GM12878 (cell line): ENCODE results near the gene BCL2. TPM values are rescaled to one million over a fixed set of nuclear protein-coding genes. Genes with fewer than 3 reads are reported as not detected.

ENCODE experiments used
- ATAC-seq: fragments of 200-7000 bp; cut with Tn5 transposase; 3 replicates; pipeline ENCODE4 v1.9.1; 2020; ENCODE audit warnings: mild to moderate bottlenecking, moderate library complexity
- BruUV-seq: library from RNA; stranded (reverse); fragments of 400-500 nt; replicated peaks from 2 replicates; lab custom pipeline; 2021; lab: Mats Ljungman, UMichigan
- CTCF ChIA-PET: fragments of 300-600 bp; sonication (Branson Sonifier 250); formaldehyde crosslinking; extraction: SDS; loops from one replicate; lab custom pipeline; 2021; ENCODE audit warnings: inconsistent platforms; lab: Yijun Ruan, JAX
- POLR2A ChIA-PET: fragments of 350-600 bp; formaldehyde crosslinking; extraction: SDS; loops from one replicate; lab custom pipeline; 2021; ENCODE audit warnings: inconsistent platforms; lab: Charles Lee
- RAD21 ChIA-PET: fragments of 300-600 bp; sonication (Branson Sonifier 250); formaldehyde crosslinking; loops from one replicate; lab custom pipeline; 2023; ENCODE audit warnings: antibody characterized with exemption; ENCODE audit not compliant: unreplicated experiment; lab: Charles Lee
- SMC1A ChIA-PET: fragments of 300-600 bp; sonication (Branson Sonifier 250); formaldehyde crosslinking; loops from one replicate; lab custom pipeline; 2023; ENCODE audit not compliant: unreplicated experiment, uncharacterized antibody; lab: Charles Lee
- DNase-seq: peaks from one replicate; pipeline ENCODE4 v3.0.0-alpha.2; 2011; ENCODE audit warnings: low read depth, low spot score
- FAIRE-seq: peaks from 3 replicates; lab custom pipeline; 2011; peaks lifted over from hg19 to GRCh38; lab: Jason Lieb, UNC
- H2AFZ ChIP-seq: 2 replicates; pipeline ENCODE4 v1.6.0; 2011; ENCODE audit warnings: low read depth, low read length, control low read depth; ENCODE audit not compliant: control insufficient read depth
- H3K27ac ChIP-seq: 2 replicates; pipeline ENCODE4 v1.5.1; 2011; ENCODE audit warnings: control low read depth; ENCODE audit not compliant: control insufficient read depth, insufficient read depth
- H3K27me3 ChIP-seq, 2 experiments: replicated peaks in 1 of 2; 2 replicates each; pipeline versions ENCODE4 v1.6.0 to v1.6.1; 2011; ENCODE audit warnings: low read length in 1 of 2; ENCODE audit not compliant: control insufficient read depth in 2 of 2, insufficient read depth in 2 of 2
- H3K36me3 ChIP-seq, 2 experiments: 2 replicates each; pipeline ENCODE4 v1.5.1; 2011; ENCODE audit warnings: low read length in 1 of 2; ENCODE audit not compliant: control insufficient read depth in 2 of 2, insufficient read depth in 2 of 2
- H3K4me1 ChIP-seq: 2 replicates; pipeline ENCODE4 v1.6.1; 2011; ENCODE audit warnings: mild to moderate bottlenecking, low read length, moderate library complexity, mixed read lengths; ENCODE audit not compliant: control insufficient read depth, insufficient read depth
- H3K4me2 ChIP-seq: 2 replicates; pipeline ENCODE4 v1.6.0; 2011; ENCODE audit warnings: control low read depth; ENCODE audit not compliant: control insufficient read depth, insufficient read depth
- H3K4me3 ChIP-seq: fragments of 200-600 bp; sonication (generic); 2 replicates; pipeline ENCODE4 v1.5.1; 2016
- H3K79me2 ChIP-seq: 2 replicates; pipeline ENCODE4 v1.6.0; 2011; ENCODE audit warnings: low read length; ENCODE audit not compliant: control insufficient read depth, insufficient read depth
- H3K9ac ChIP-seq: 2 replicates; pipeline ENCODE4 v1.8.0; 2011; ENCODE audit warnings: low read length, control low read depth, mixed read lengths; ENCODE audit not compliant: control insufficient read depth, insufficient read depth
- H3K9me3 ChIP-seq: replicated peaks from 3 replicates; pipeline ENCODE4 v1.5.1; 2011; ENCODE audit warnings: mild to moderate bottlenecking, low read length; ENCODE audit not compliant: control insufficient read depth, insufficient read depth
- H4K20me1 ChIP-seq: 2 replicates; pipeline ENCODE4 v1.6.0; 2011; ENCODE audit not compliant: control insufficient read depth, insufficient read depth
- BMI1 ChIP-seq: fragments of 450-650 bp; IDR thresholded peaks from 2 replicates; pipeline ENCODE4 v1.6.1; 2016; ENCODE audit warnings: mild to moderate bottlenecking, moderate library complexity, borderline replicate concordance
- CEBPB ChIP-seq, 2 experiments: fragments of 150-350 bp in 1 of 2; IDR thresholded peaks; 2 replicates each; pipeline ENCODE4 v1.6.1; 2012 to 2014; ENCODE audit warnings: low read depth in 2 of 2, low read length in 2 of 2, borderline replicate concordance in 1 of 2, inconsistent platforms in 1 of 2
- EED ChIP-seq: sonication (generic); IDR thresholded peaks from 2 replicates; pipeline ENCODE4 v1.6.1; 2016; ENCODE audit warnings: antibody characterized with exemption, low read depth
- FOXK2 ChIP-seq: fragments of 450-650 bp; IDR thresholded peaks from 2 replicates; pipeline ENCODE4 v1.6.1; 2017; ENCODE audit warnings: mild to moderate bottlenecking, moderate library complexity
- RAD21 ChIP-seq: IDR thresholded peaks from 2 replicates; pipeline ENCODE4 v1.6.1; 2011; ENCODE audit warnings: mild to moderate bottlenecking, low read depth, low read length, moderate library complexity; ENCODE audit not compliant: insufficient read depth
- RCOR1 ChIP-seq: conservative IDR thresholded peaks from 2 replicates; pipeline ENCODE4 v1.6.1; 2012; ENCODE audit warnings: low read depth, low read length, improper control_type of control experiment
- RUNX3 ChIP-seq: IDR thresholded peaks from 2 replicates; pipeline ENCODE4 v1.6.1; 2012; ENCODE audit warnings: low read length, inconsistent platforms
- TAF1 ChIP-seq: IDR thresholded peaks from 2 replicates; pipeline ENCODE4 v1.6.1; 2011; ENCODE audit warnings: mild to moderate bottlenecking, low read depth, low read length, borderline replicate concordance
- TARDBP ChIP-seq: IDR thresholded peaks from 2 replicates; pipeline ENCODE4 v1.6.1; 2016; ENCODE audit warnings: borderline replicate concordance
- ZNF274 ChIP-seq: IDR thresholded peaks from one replicate; pipeline ENCODE4 v1.8.0; 2011; ENCODE audit not compliant: insufficient read length, insufficient read depth
- ZNF622 ChIP-seq: fragments of 450-650 bp; IDR thresholded peaks from 2 replicates; pipeline ENCODE4 v1.6.1; 2017; ENCODE audit warnings: mild to moderate bottlenecking, inconsistent platforms
- WGBS: methylation state at CpG from one replicate; pipeline ENCODE4 v1.1.6; 2016; ENCODE audit warnings: low lambda C conversion rate; ENCODE audit not compliant: insufficient replicate concordance, insufficient coverage; ENCODE audit errors: missing lambda C conversion rate; 5-methylcytosine and 5-hydroxymethylcytosine counted together
- in situ Hi-C: fragments of 300-500 bp; cut with MboI; formaldehyde crosslinking; loops from 9 replicates; pipeline ENCODE4 v1.14.3; 2018; ENCODE audit warnings: mixed read lengths
- intact Hi-C: fragments of 100-400 bp; cut with micrococcal nuclease; formaldehyde crosslinking; loops from one replicate; pipeline ENCODE4 v1.14.2; 2022; ENCODE audit not compliant: unreplicated experiment
- polyA plus RNA-seq, 11 experiments: library from polyadenylated mRNA; depleted of rRNA in 4 of 11; unstranded in 6 of 11; stranded (reverse) in 5 of 11; fragments of >200 nt; fragmentation: Nextera tagmentation in 4 of 11; fragmentation: Illumina TruSeq in 1 of 11; extraction: Ambion mirVana in 4 of 11; extraction: Trizol in 1 of 11; gene quantifications; 1 replicate in 1 of 11; 2 replicates in 10 of 11; pipeline versions ENCODE4 v1.2.1 to v1.2.3, GENCODE V29; 2011 to 2016; ENCODE audit warnings: inconsistent platforms in 2 of 11, missing spikeins in 2 of 11, low read depth in 1 of 11
- total RNA-seq, 4 experiments: library from RNA; depleted of rRNA in 3 of 4; stranded (reverse); fragments of >200 nt in 3 of 4; fragmentation: Illumina TruSeq in 1 of 4; extraction: Trizol in 1 of 4; gene quantifications; 2 replicates each; pipeline versions ENCODE4 v1.2.1 to v1.2.3, GENCODE V29; 2013 to 2021
- TF ChIP-seq, protein P1 (sequence below): IDR thresholded peaks from 2 replicates; pipeline ENCODE4 v1.6.1; 2011; ENCODE audit warnings: borderline replicate concordance, low read depth, mild to moderate bottlenecking, moderate library complexity, mixed read lengths, low read length; ENCODE audit not compliant: insufficient read depth; ENCODE audit errors: extremely low read length

BCL2 gene
- total and polyA plus RNA-seq, 10 of the 15 experiments (the other 5 are each of a cell fraction or from before 2014, with no cell fraction given) = 4.1 to 47.8 (median 19.3) TPM

DNA sequence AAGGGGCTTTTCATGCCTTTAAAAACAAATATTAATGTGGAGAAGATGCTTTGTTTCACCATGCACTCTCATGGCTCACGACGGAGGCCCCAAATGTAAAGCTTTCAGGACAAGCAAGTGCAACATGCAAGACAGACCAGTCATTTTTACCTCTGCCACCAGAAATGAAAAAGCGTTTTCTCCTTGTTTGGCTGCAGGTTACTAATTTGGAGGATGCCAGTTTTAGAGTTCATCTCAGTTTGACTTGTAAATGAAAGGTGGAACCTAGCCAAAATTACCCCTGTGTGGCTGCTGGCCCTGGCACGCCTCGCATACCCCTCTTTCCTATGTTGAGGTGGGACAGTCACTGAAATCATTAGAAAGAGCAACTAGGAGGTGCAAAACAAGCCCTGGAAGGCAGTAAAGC, 138.6 kb downstream of the BCL2 start (continued):
- TF ChIP-seq CEBPB (IDR thresholded peaks at IDR 0.05; ENCODE audit: borderline replicate concordance in 1 of 2, low read depth in 2 of 2, low read length in 2 of 2) (no peak), RAD21 (no peak), BMI1 (no peak), EED (peak; percentile 66)

DNA sequence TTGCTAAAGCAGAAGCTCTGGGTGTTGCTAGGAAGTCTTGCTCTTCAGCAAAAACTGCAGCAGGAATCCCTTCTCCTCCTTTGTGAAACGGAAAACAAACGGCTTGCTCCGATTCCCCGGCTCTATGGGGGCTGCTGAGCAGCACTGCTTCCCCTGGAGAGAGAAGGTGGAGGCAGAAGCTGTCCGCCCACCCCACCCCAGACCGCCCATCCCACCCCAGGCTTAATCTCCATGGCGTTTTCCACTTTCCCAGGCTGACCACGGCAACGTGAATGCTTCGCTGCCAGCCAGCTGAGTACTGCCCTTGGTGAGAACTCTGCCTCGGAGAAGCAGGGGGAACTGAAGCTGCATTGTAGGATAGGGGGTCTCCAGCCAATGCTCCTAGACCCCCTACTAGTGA, 139.2 kb downstream of the BCL2 start:
- peak overlapping the region; percentile 66 for H3K9ac ChIP-seq
- peak overlapping the region; percentile 29; the same call in 1 of the 2 replicates for H3K4me3 ChIP-seq
- TF ChIP-seq RUNX3 (no peak), ZNF622 (no peak), ZNF274 (no peak), RCOR1 (no peak), FOXK2 (no peak), TAF1 (no peak), TARDBP (no peak)
- TF ChIP-seq, protein P1, sequence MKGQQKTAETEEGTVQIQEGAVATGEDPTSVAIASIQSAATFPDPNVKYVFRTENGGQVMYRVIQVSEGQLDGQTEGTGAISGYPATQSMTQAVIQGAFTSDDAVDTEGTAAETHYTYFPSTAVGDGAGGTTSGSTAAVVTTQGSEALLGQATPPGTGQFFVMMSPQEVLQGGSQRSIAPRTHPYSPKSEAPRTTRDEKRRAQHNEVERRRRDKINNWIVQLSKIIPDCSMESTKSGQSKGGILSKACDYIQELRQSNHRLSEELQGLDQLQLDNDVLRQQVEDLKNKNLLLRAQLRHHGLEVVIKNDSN = no peak
- H3K4me2 ChIP-seq = peak overlapping the region; percentile 87
- ChIA-PET SMC1A (interaction anchor here (0.7 to 4.5 kb wide), 19 partner anchors 8 to 137 kb away, joined by 3 to 50 read pairs (median 4); no protein-coding TSS in a partner anchor), RAD21 (interaction anchor here (0.6 to 5.5 kb wide), 9 partner anchors 12 to 756 kb away, joined by 3 to 51 read pairs (median 4); no protein-coding TSS in a partner anchor), CTCF (interaction anchor here (0.7 to 1.4 kb wide), 4 partner anchors 9 to 32 kb away, joined by 3 to 5 read pairs (median 3); no protein-coding TSS in a partner anchor), POLR2A (interaction anchor here (0.9 to 2.2 kb wide), 9 partner anchors 9 to 137 kb away, joined by 3 to 11 read pairs (median 4); no protein-coding TSS in a partner anchor)
- peaks cover 93% of the 10 kb centered on the region for H3K79me2 ChIP-seq
- intact Hi-C loops = no loop called here
- peaks cover 81% of the 10 kb centered on the region for H3K4me1 ChIP-seq
- BruUV-seq = no TSS peak
- peak overlapping the region; percentile 90 for H3K27ac ChIP-seq
- peaks cover 7% of the 10 kb centered on the region for H3K9me3 ChIP-seq
- WGBS = 54% methylated on average over 11 of the region's 11 CpGs
- DNase-seq (no peak), FAIRE-seq (no peak), ATAC-seq (no peak)
- no peak overlapping the region for H2AFZ ChIP-seq
- H4K20me1 ChIP-seq = no peaks in the 10 kb centered on the region
- in situ Hi-C loops = no loop called here
- H3K36me3 ChIP-seq = peaks cover 1 to 4% of the 10 kb centered on the region in 2 experiments; a peak in 3 of 4 replicates
- H3K27me3 ChIP-seq = no peaks in the 10 kb centered on the region
